CD4-positive, alpha-beta T cell (primary cell): ENCODE results near the gene CTTN. TPM values are rescaled to one million over a fixed set of nuclear protein-coding genes. Genes with fewer than 3 reads are reported as not detected.

Experiments
- ATAC-seq: fragments of 200-7000 bp; cut with Tn5 transposase; one replicate; pipeline ENCODE4 v1.10.0; 2022; ENCODE audit warnings: mild to moderate bottlenecking; ENCODE audit not compliant: poor library complexity
- CTCF ChIA-PET: fragments of 350-600 bp; sonication (Branson Sonifier 250); formaldehyde crosslinking; loops from one replicate; lab custom pipeline; 2021; ENCODE audit warnings: antibody characterized with exemption, inconsistent platforms; lab: Charles Lee
- POLR2A ChIA-PET: fragments of 350-600 bp; sonication (Branson Sonifier 250); formaldehyde crosslinking; loops from one replicate; lab custom pipeline; 2021; ENCODE audit warnings: antibody characterized with exemption, inconsistent platforms; lab: Charles Lee
- DNase-seq, 14 experiments: peaks; one replicate each; pipeline ENCODE4 v3.0.0-alpha.2; 2013 to 2020; ENCODE audit warnings: mixed read lengths in 2 of 14
- H3K27ac ChIP-seq, 2 donors: one replicate each; pipeline versions ENCODE4 v1.5.1 to v1.7.0; 2013; ENCODE audit warnings: low read length in 2 of 2, low read depth in 1 of 2, mild to moderate bottlenecking in 1 of 2
- H3K27me3 ChIP-seq, 2 experiments: 1 replicate in 1 of 2; 2 replicates in 1 of 2; pipeline versions ENCODE4 v1.6.1 to v1.7.0; 2013; ENCODE audit warnings: low read length in 2 of 2, control low read depth in 1 of 2, mild to moderate bottlenecking in 1 of 2, moderate library complexity in 1 of 2; ENCODE audit not compliant: insufficient read depth in 2 of 2, control insufficient read depth in 1 of 2
- H3K36me3 ChIP-seq: one replicate; pipeline ENCODE4 v1.6.1; 2013; ENCODE audit warnings: low read length, control low read depth; ENCODE audit not compliant: insufficient read depth
- H3K4me1 ChIP-seq: one replicate; pipeline ENCODE4 v1.6.1; 2013; ENCODE audit warnings: low read length, control low read depth; ENCODE audit not compliant: insufficient read depth
- H3K4me3 ChIP-seq: one replicate; pipeline ENCODE4 v1.5.1; 2013; ENCODE audit warnings: mild to moderate bottlenecking, low read length, moderate library complexity
- H3K9me3 ChIP-seq, 2 experiments: 1 replicate in 1 of 2; 2 replicates in 1 of 2; pipeline versions ENCODE4 v1.6.1 to v1.7.0; 2013; ENCODE audit warnings: low read length in 2 of 2, mild to moderate bottlenecking in 2 of 2, control low read depth in 1 of 2, moderate library complexity in 1 of 2; ENCODE audit not compliant: control insufficient read depth in 1 of 2, insufficient read depth in 1 of 2
- H3K27ac Mint-ChIP-seq: one replicate; pipeline ENCODE4 v1.8.0; 2020; ENCODE audit warnings: mixed read lengths
- H3K27me3 Mint-ChIP-seq: one replicate; pipeline ENCODE4 v1.8.0; 2021; ENCODE audit warnings: mixed read lengths
- H3K36me3 Mint-ChIP-seq: one replicate; pipeline ENCODE4 v1.8.0; 2021; ENCODE audit warnings: low read depth, mixed read lengths
- H3K4me1 Mint-ChIP-seq: one replicate; pipeline ENCODE4 v1.8.0; 2021; ENCODE audit warnings: low read depth, mixed read lengths
- H3K4me3 Mint-ChIP-seq: one replicate; pipeline ENCODE4 v1.8.0; 2020; ENCODE audit warnings: mild to moderate bottlenecking, mixed read lengths
- H3K9me3 Mint-ChIP-seq: one replicate; pipeline ENCODE4 v1.8.0; 2020; ENCODE audit warnings: mixed read lengths
- CTCF ChIP-seq: fragments of 200-600 bp; IDR thresholded peaks from one replicate; pipeline ENCODE4 v1.8.0; 2022; ENCODE audit warnings: antibody characterized with exemption, mild to moderate bottlenecking
- intact Hi-C, 2 experiments: fragments of 100-400 bp; cut with DNase I in 1 of 2; cut with micrococcal nuclease in 1 of 2; formaldehyde crosslinking; loops; one replicate each; pipeline versions ENCODE4 v1.15.1 to v1.9.0; 2023 to 2025; cut with DNase I, micrococcal nuclease
- total RNA-seq, 174 experiments: library from RNA in 2 of 174; stranded (reverse) in 2 of 174; gene quantifications; one replicate each; pipeline ENCODE4 v1.2.3 and lab custom pipeline; 2021 to 2026

The CTTN gene
- total RNA-seq, 2 experiments from 2014 or later, result 0.45 to 0.80 TPM

GRCh38 chr11:70381350-70381749 is 17.0 kb upstream of the CTTN start:
- no peak for DNase-seq
- ATAC-seq, result no peak
- Histone ChIP-seq H3K27me3 (no peaks in the 10 kb centered on the region), H3K9me3 (no peaks in the 10 kb centered on the region), H3K27ac (no peak overlapping the region), H3K4me3 (no peak overlapping the region), H3K36me3 (peaks cover 47% of the 10 kb centered on the region), H3K4me1 (no peaks in the 10 kb centered on the region)
- Mint-ChIP-seq H3K4me3 (no peak overlapping the region), H3K4me1 (no peaks in the 10 kb centered on the region), H3K27me3 (no peaks in the 10 kb centered on the region), H3K36me3 (peaks cover 72% of the 10 kb centered on the region), H3K27ac (no peak overlapping the region), H3K9me3 (no peaks in the 10 kb centered on the region)
- ChIA-PET POLR2A (no interaction called here), CTCF (no interaction called here)
- TF ChIP-seq CTCF, result no peak
- intact Hi-C loops, result no loop called here

DNA sequence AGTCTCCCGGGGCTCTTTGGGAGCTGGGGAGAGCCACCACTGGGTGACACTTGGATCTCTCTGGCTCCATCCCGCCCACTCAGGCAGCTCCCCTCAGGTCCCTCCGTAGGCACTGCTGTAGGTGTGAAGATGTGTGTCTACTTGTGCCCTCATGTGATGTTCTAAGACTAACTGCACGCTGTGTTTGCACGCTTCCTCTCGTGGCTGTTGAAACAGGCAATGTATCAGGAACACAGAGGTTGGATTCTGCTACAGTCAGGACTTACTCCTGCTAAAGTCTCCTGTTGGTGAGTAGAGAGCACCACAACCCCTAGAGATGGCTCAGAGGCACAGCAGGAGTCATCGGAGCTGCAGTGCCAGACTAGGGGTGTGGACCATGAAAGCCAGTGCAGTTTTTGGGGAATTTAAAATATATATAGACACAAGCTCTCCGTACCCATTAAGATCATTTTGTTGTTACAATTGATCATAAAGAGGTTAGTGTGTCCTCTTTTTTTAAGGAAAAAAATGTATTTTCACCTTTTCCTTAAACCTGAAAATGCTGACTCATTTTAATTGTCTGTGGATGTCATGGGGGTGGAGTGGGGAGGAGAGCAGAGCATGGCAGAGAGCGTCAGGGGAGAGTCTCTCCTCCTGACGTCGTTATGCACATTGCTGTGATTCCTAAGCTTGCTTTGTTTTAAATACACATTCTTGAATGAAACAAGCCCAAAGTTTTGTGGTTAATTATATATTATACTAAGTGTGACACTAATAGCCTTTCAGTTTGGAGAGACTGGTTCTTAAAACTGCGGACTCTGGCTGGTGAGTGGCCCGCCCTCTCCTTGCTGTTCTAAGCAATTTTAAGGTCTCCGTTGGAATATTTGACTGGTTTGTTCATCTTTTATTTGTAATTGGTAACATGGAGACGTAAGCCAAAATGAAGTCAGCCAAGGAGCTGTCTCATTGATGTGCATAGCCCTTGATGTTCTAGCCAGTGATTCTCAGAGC is 16.2 kb upstream of the CTTN start:
- Mint-ChIP-seq H3K9me3 (no peaks in the 10 kb centered on the region), H3K4me3 (no peak overlapping the region), H3K27me3 (no peaks in the 10 kb centered on the region), H3K27ac (no peak overlapping the region), H3K36me3 (peaks cover 65% of the 10 kb centered on the region), H3K4me1 (no peaks in the 10 kb centered on the region)
- H3K36me3 ChIP-seq, result peaks cover 39% of the 10 kb centered on the region
- no peaks in the 10 kb centered on the region for H3K4me1 ChIP-seq
- CTCF ChIA-PET, result no interaction called here
- TF ChIP-seq CTCF, result no peak
- DNase-seq (no peak), ATAC-seq (no peak)
- POLR2A ChIA-PET, result no interaction called here
- intact Hi-C loops, result no loop called here
- H3K4me3 ChIP-seq, result no peak overlapping the region
- no peaks in the 10 kb centered on the region for H3K27me3 ChIP-seq
- no peaks in the 10 kb centered on the region for H3K9me3 ChIP-seq
- H3K27ac ChIP-seq, result no peak overlapping the region

- DNase-seq (no peak), ATAC-seq (no peak)
- intact Hi-C loops, result no loop called here
- CTCF ChIA-PET, result no interaction called here
- Histone ChIP-seq H3K36me3 (peaks cover 23% of the 10 kb centered on the region), H3K27ac (no peak overlapping the region), H3K4me1 (no peaks in the 10 kb centered on the region), H3K27me3 (no peaks in the 10 kb centered on the region), H3K9me3 (no peaks in the 10 kb centered on the region), H3K4me3 (no peak overlapping the region)
- H3K9me3 Mint-ChIP-seq, result no peaks in the 10 kb centered on the region
- no peaks in the 10 kb centered on the region for H3K4me1 Mint-ChIP-seq
- POLR2A ChIA-PET, result interaction anchor here (1.3 kb wide), 1 partner anchor 180 kb away, joined by 3 read pairs; the partner anchor contains the start of gene FADD
- peaks cover 47% of the 10 kb centered on the region for H3K36me3 Mint-ChIP-seq
- no peak overlapping the region for H3K27ac Mint-ChIP-seq
- no peaks in the 10 kb centered on the region for H3K27me3 Mint-ChIP-seq
- no peak overlapping the region for H3K4me3 Mint-ChIP-seq
- TF ChIP-seq CTCF, result no peak
Measured at GRCh38 chr11:70383664-70384565, 14.4 kb upstream of the CTTN start.
